ENCODE measurements around the gene RANBP2. TPM values are rescaled to one million over a fixed set of nuclear protein-coding genes. Genes with fewer than 3 reads are reported as not detected.

RANBP2 gene
- total and polyA plus RNA-seq, 10 of the 15 experiments (the other 5 are each of a cell fraction or from before 2014, with no cell fraction given), result 9.0 to 81.7 (median 28.3) TPM

GRCh38 chr2:108820482-108820881, 101.2 kb downstream of the RANBP2 start:
- no peak overlapping the region for H3K27ac ChIP-seq (ENCODE audit: control insufficient read depth, insufficient read depth)
- no peak overlapping the region for H3K9ac ChIP-seq (ENCODE audit: control insufficient read depth, insufficient read depth, low read length)
- ChIA-PET SMC1A (ENCODE audit: uncharacterized antibody, unreplicated experiment) (interaction anchor here (1.1 kb wide), 1 partner anchor 14 kb away, joined by 3 read pairs; no protein-coding TSS in a partner anchor), RAD21 (ENCODE audit: unreplicated experiment) (no interaction called here), CTCF (no interaction called here), POLR2A (interaction anchor here (0.6 kb wide), 1 partner anchor 223 kb away, joined by 3 read pairs; no protein-coding TSS in a partner anchor)
- 100% methylated on average over 2 of the region's 2 CpGs for WGBS (ENCODE audit: insufficient coverage, insufficient replicate concordance, low lambda C conversion rate, missing lambda C conversion rate)
- H4K20me1 ChIP-seq (ENCODE audit: control insufficient read depth, insufficient read depth), result no peaks in the 10 kb centered on the region
- intact Hi-C loops (cut with micrococcal nuclease; ENCODE audit: unreplicated experiment), result no loop called here
- in situ Hi-C loops (cut with MboI), result no loop called here
- DNase-seq (ENCODE audit: low read depth, low spot score), result no peak
- H3K79me2 ChIP-seq (ENCODE audit: control insufficient read depth, insufficient read depth, low read length), result no peaks in the 10 kb centered on the region
- H3K9me3 ChIP-seq (replicated peaks; ENCODE audit: control insufficient read depth, insufficient read depth, low read length), result peaks cover 7% of the 10 kb centered on the region; the same call in 2 of the 3 replicates
- no peaks in the 10 kb centered on the region for H3K4me1 ChIP-seq (ENCODE audit: control insufficient read depth, insufficient read depth, low read length)
- no peak for ATAC-seq
- H3K4me3 ChIP-seq, result no peak overlapping the region
- no peak overlapping the region for H2AFZ ChIP-seq (ENCODE audit: control insufficient read depth, low read depth, low read length)
- BruUV-seq (replicated peaks), result no TSS peak
- no peaks in the 10 kb centered on the region for H3K27me3 ChIP-seq (replicated peaks in 1 of 2; ENCODE audit: control insufficient read depth in 2 of 2, insufficient read depth in 2 of 2, low read length in 1 of 2)
- peaks cover 6% of the 10 kb centered on the region in 2 experiments; a peak in 3 of 4 replicates for H3K36me3 ChIP-seq (ENCODE audit: control insufficient read depth in 2 of 2, insufficient read depth in 2 of 2, low read length in 1 of 2)
- FAIRE-seq, result no peak
- H3K4me2 ChIP-seq (ENCODE audit: control insufficient read depth, insufficient read depth), result no peak overlapping the region
- no peak for TF ChIP-seq POLR2AphosphoS5 (IDR thresholded peaks at IDR 0.05; ENCODE audit: low read length)
- TF ChIP-seq CBX5 (IDR thresholded peaks at IDR 0.05; ENCODE audit: low read depth), result peak; percentile 82
- no peak for TF ChIP-seq BMI1 (IDR thresholded peaks at IDR 0.05; ENCODE audit: borderline replicate concordance)
- 0 out of 2 replicates have a peak, but pooled peaks have one; percentile 10 for TF ChIP-seq ZNF384 (IDR thresholded peaks at IDR 0.05; ENCODE audit: borderline replicate concordance, low read depth, low read length)

GRCh38 chr2:108823286-108823685, 104.0 kb downstream of the RANBP2 start:
- no peak overlapping the region for H3K27ac ChIP-seq (ENCODE audit: control insufficient read depth, insufficient read depth)
- no peaks in the 10 kb centered on the region for H4K20me1 ChIP-seq (ENCODE audit: control insufficient read depth, insufficient read depth)
- in situ Hi-C loops (cut with MboI), result no loop called here
- ChIA-PET CTCF (interaction anchor here (0.6 to 1.5 kb wide), 2 partner anchors 43 to 585 kb away, joined by 3 to 4 read pairs; no protein-coding TSS in a partner anchor), SMC1A (ENCODE audit: uncharacterized antibody, unreplicated experiment) (no interaction called here), POLR2A (no interaction called here), RAD21 (ENCODE audit: unreplicated experiment) (no interaction called here)
- BruUV-seq (replicated peaks), result no TSS peak
- peaks cover 0 to 3% of the 10 kb centered on the region in 2 experiments; a peak in 1 of 4 replicates for H3K36me3 ChIP-seq (ENCODE audit: control insufficient read depth in 2 of 2, insufficient read depth in 2 of 2, low read length in 1 of 2)
- FAIRE-seq (no peak), ATAC-seq (no peak), DNase-seq (ENCODE audit: low read depth, low spot score) (no peak)
- peaks cover 7% of the 10 kb centered on the region; the same call in 2 of the 3 replicates for H3K9me3 ChIP-seq (replicated peaks; ENCODE audit: control insufficient read depth, insufficient read depth, low read length)
- H2AFZ ChIP-seq (ENCODE audit: control insufficient read depth, low read depth, low read length), result no peak overlapping the region
- no peaks in the 10 kb centered on the region for H3K79me2 ChIP-seq (ENCODE audit: control insufficient read depth, insufficient read depth, low read length)
- TF ChIP-seq ATF2 (IDR thresholded peaks at IDR 0.05; ENCODE audit: low read length) (no peak), CEBPB (IDR thresholded peaks at IDR 0.05; ENCODE audit: borderline replicate concordance in 1 of 2, low read depth in 2 of 2, low read length in 2 of 2) (no peak), HDAC6 (IDR thresholded peaks at IDR 0.05; ENCODE audit: unreplicated experiment) (no peak), CHD4 (IDR thresholded peaks at IDR 0.05) (no peak), NR2C1 (IDR thresholded peaks at IDR 0.05) (no peak)
- no peak overlapping the region for H3K9ac ChIP-seq (ENCODE audit: control insufficient read depth, insufficient read depth, low read length)
- H3K4me3 ChIP-seq, result no peak overlapping the region
- no peaks in the 10 kb centered on the region for H3K27me3 ChIP-seq (replicated peaks in 1 of 2; ENCODE audit: control insufficient read depth in 2 of 2, insufficient read depth in 2 of 2, low read length in 1 of 2)
- 100% methylated on average over 1 of the region's 1 CpG for WGBS (ENCODE audit: insufficient coverage, insufficient replicate concordance, low lambda C conversion rate, missing lambda C conversion rate)
- intact Hi-C loops (cut with micrococcal nuclease; ENCODE audit: unreplicated experiment), result no loop called here
- H3K4me1 ChIP-seq (ENCODE audit: control insufficient read depth, insufficient read depth, low read length), result no peaks in the 10 kb centered on the region
- H3K4me2 ChIP-seq (ENCODE audit: control insufficient read depth, insufficient read depth), result no peak overlapping the region

All from GM12878 (cell line).